HG03060 (cell line): ENCODE measurements around the gene LTBP1.
"Not testable (repeated sequence)": the region's sequence is repeated elsewhere in the genome, so short reads cannot be mapped to it uniquely, and the experiment has no call there.

ENCODE experiments used
- ATAC-seq: cut with Tn5 transposase; IDR thresholded peaks from one replicate; pipeline ENCODE4 v1.9.1; 2021; ENCODE audit warnings: low read depth, moderate number of reproducible peaks; ENCODE audit not compliant: unreplicated experiment

Gene LTBP1

DNA sequence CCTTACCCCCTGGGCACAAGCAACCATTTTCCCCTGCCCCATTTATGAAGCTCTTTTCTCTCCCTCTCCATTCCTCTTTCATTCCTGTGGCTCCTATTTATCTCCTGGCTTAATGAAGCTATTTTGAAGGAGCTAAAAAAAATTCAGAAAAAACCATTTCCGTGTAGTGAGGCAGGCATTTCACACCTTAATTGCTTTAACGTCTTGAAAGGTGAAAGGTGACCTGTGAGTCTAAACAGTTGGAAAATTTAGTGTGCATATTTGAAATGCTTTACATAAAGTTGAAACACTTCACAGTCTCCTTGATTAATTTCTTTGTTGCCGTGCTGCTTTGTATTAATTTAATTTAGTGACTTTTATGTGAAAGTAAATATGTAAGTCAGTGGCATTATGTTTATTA is 83.6 kb downstream of the LTBP1 start:
- no peak for ATAC-seq

GRCh38 chr2:33032245-33032644 is 85.5 kb downstream of the LTBP1 start:
- ATAC-seq = no peak

DNA sequence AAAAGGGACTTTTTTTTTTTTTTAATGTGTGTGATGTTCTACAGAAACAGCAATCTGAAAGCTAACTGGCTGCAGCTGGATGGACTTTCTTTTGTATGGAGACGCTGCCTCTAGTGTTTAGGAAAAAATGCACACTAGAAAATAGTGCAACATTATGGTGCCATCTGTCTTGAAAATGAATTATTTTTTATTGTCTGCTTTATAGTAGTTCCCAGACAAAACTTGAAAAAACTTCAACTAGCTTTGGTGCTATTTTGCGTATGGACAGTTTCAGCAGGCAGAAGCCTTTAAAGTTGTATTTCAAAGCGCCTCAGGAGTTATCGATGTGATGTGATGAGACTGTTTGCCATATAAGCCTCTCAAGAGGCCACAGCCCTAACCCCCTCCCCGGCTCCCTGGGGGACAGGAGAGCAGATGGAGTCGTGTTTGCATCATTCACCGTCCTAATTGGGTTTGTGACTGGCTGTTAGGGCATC is 86.9 kb downstream of the LTBP1 start:
- ATAC-seq = no peak

DNA sequence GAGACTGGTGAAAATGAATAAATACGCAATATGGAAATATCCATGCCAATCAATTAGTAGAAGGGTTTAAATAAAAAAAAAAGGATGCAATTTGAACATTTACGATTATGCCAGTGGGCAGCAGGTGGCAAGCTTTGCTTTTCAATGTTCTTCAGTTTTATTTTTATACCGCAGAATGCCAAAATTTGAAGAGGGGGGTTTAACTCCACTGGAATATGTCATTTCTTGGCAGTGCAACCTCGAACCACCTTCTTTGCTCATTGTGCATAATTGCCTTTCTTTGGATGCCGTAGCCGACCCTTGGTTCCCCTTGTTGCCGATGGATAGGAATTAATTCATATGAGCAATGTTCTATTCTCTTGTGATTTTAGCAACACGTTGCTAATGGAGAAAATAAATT is 88.0 kb downstream of the LTBP1 start:
- no peak for ATAC-seq

DNA sequence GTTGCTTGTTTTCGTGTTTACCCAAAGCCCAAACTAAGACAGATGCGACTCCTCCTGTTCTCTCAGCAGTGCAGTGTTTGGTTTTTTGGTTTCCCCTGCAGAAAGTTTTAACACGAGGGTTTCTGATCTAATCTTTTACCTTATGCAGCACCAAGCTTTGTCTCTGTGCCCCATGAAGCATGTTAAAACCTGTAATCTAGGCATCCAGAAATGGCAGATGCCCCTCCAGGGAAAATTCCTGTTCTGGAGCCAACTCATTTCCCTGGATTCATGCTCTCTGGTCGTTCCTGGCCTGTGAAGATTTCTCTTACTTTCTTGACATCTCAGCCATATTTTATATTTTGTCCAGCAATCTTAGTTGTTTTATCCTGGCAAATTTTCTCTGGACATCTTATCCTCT is 91.5 kb downstream of the LTBP1 start:
- no peak for ATAC-seq

- ATAC-seq = no peak
Measured at GRCh38 chr2:33038799-33039198, 92.0 kb downstream of the LTBP1 start.

DNA sequence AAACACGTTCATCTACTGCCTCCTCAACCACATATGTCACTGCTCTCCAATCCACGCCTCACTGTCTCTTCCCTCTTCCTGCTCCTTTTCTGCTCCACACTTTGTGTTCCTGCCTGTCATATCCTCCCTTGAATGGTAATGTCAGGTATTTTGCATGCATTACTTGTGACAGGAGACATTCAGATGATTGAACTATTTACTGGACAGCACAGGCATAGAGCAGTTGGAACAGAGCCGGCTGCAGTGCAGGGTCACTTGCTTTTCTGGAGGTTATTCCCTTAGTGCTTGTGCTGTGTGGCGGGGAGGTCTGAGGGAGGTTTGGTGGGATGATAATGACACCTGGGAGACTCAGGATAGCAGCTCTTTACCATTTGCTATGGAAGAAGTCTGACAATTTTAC is 93.8 kb downstream of the LTBP1 start:
- ATAC-seq = no peak

GRCh38 chr2:33042265-33042664 is 95.5 kb downstream of the LTBP1 start:
- ATAC-seq = no peak

DNA sequence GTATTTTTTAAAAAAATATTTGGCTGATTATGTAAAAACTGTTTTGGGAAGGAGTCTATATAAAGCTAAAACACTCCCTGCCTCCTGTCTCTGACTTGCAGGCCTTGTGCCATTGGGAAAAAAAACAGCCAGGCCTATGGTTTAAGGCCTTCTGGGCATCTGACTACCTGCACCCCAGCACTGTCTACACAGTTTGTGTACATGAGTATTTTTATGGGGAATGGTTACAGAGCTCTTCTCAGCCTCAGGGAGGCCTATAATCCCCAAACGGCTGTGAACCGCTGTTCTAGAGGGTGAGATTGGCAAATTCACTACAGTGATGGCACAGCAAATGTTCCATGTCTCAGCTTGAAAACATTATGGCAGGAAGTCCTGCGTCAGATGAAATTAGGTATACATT is 96.1 kb downstream of the LTBP1 start:
- no peak for ATAC-seq

- ATAC-seq = no peak
Measured at GRCh38 chr2:33047939-33048338, 101.2 kb downstream of the LTBP1 start.

DNA sequence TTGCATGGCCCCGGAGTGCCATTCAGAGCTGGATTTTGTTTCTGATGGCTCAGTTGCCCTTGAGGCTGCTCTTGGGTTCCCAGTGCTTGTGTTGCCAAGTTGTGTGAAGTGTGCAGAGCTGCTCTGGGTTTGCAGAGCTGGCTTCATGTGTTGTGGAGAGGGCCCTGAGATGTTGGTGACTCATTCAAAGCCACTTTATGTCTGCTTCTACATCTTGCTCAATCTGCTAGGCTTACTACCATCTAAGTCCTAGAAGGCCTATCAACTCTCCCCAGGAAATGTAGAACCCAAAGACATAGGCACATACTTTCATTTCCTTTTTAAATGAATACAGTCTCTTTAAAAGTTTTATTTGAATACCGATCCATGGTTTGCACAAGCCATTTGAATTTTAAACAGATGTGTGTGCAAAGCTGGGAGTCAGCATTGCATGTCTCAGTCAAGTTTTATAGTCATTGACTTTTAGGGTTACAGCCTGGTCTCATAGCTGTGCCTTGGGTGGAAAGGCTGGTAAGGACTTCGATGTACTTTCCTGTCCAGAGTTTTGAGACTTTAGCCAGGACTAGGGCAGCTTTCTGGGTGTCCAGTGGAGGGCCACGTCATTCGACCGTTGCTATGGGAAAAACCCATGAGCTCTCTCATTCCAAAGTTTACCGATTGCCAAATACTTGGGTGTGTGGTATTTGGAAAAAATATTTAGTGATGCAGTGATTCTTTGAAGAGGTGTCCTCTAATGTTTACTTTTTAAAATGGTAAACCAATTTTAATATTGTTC is 105.0 kb downstream of the LTBP1 start:
- ATAC-seq = no peak

DNA sequence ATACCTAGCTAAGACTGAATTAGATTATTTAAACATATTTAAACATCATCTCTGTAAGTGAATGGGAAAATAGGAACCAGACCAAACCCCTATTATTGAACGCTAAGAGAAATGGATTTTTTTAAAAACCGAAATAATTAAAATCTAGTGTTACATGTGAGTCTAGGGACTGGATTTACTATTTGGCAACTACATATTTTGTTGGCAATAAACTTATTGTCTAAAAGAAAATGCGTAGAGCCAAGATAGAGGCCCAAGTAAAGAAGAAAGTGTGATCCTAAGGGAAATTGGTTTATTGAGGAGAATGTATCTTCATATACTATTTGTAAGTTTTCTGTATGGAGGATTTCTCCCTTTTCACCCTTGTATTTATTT is 105.6 kb downstream of the LTBP1 start:
- no peak for ATAC-seq

DNA sequence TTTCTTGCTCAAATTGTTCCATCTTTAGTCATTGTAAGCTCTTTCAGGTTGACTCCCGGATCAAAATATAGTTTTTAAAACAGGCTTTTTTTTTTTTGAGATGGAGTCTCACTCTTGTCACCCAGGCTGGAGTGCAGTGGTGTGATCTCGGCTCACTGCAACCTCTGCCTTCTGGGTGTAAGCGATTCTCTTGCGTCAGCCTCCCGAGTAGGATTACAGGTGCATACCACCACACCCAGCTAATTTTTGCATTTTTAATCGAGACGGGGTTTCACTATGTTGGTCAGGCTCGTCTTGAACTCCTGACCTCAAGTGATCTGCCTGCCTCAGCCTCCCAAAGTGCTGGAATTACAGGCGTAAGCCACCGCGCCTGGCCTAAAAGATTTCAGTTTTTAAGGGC is 106.0 kb downstream of the LTBP1 start:
- ATAC-seq = not testable (repeated sequence)

DNA sequence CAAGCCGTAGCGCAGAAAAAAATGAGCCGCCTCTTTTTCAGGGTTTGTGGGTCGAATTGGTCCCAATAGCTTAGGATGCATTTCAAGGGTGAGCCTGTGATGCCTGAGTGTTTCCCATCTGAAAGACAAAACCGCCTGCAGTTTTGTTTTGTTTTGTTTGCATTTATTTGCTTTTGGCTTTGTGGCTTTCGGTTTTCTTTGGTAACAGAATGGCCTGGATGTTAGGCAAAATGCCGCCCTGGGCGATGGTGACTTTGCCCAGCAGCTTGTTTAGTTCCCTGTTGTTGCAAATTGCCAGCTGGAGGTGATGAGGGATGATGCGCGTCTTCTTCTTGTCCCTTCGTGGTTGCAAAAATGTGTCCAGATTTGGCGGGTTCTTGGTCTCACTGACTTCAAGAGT is 109.4 kb downstream of the LTBP1 start:
- ATAC-seq = no peak

DNA sequence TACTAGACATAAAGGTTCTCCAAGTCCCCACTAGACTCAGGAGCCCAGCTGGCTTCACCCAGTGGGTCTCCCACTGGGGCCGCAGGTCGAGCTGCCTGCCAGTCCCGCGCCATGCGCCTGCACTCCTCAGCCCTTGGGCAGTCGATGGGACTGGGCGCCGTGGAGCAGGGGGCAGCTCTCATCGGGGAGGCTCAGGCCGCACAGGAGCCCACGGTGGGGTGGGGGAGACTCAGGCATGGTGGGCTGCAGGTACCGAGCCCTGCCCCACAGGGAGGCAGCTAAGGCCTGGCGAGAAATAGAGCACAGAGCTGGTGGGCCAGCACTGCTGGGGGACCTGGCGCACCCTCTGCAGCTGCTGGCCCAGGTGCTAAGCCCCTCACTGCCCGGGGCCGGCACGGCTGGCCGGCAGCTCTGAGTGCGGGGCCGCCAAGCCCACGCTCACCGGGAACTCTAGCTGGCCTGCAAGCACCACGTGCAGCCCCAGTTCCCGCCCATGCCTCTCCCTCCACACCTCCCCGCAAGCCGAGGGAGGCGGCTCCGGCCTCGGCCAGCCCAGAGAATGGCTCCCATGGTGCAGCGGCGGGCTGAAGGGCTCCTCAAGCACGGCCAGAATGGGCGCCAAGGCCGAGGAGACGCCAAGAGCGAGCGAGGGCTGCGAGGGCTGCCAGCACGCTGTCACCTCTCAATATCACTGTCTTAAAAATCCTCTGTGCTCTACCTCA is 110.7 kb downstream of the LTBP1 start:
- not testable (repeated sequence) for ATAC-seq

GRCh38 chr2:33058716-33059470 is 112.1 kb downstream of the LTBP1 start:
- no peak for ATAC-seq

- ATAC-seq = no peak
Measured at GRCh38 chr2:33059471-33060156, 112.9 kb downstream of the LTBP1 start.

DNA sequence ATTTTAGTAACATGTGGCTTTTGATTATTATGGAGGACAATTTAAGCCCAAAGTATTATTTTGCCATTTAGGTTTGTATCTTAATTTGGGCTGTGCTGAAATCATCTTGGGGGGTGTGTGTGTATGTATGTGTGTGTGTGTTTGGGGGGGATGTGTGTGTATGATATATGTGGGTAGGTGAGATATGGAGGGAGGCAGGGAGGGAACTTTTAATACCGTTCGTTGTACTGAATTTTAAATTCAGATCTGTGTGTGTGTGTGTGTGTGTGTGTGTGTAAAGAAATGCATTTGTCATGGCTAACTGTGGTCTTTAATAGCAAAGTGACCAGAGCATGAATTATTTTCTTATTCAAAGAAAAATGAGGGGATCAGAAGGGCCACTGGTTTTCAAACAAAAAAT is 113.7 kb downstream of the LTBP1 start:
- no peak for ATAC-seq

DNA sequence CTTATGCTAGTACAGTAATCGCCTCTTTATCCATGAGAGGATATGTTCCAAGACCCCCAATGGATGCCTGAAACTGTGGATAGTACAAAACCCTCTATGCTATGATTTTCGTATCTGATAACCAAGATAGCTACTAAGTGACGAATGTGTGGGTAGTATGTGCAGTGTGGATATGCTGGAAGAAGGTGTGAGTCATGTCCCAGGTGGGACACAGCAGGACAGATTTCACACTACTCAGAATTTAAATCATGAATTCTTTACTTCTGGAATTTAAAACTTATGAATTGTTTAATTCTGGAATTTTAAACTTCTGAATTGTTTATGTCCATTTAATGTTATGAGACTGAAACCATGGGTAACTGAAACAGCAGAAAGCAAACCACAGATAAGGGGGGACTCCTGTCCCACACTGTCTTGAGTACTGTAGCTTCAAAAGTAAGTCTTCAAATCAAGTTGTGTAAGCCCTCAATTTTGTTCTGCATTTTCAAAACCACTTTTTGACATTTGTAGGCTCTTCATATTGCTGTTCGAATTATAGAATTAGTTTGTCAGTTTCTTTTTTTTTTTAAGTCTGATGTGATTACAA is 116.0 kb downstream of the LTBP1 start:
- no peak for ATAC-seq

DNA sequence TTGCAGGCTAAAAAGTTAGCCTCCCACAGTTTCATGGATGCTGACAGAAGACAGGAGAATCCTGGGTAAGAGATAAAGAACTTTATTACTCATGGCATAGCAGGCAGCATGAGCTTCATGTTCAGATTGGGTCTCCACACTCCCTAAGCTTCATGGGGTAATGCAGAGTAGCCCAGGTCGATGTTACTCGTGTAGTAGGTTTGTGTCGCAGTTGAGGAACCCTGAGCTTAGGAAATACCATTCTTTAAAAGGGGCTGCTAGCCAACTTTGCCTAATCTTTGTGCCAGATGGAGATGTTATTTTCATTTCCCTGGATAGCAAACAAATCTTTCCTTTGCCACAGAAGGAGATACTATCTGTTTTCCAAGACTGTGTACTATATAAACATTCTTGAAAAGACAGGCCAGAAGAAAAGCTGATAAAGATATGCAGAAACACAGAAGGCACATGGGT is 117.6 kb downstream of the LTBP1 start:
- no peak for ATAC-seq
